GM18861 (cell line): ENCODE measurements around the gene RAB3D.
A peak's percentile ranks its signal among the peaks of the same experiment; 100 is the strongest.
"Not testable (repeated sequence)": the region's sequence is repeated elsewhere in the genome, so short reads cannot be mapped to it uniquely, and the experiment has no call there.

Experiments used
- ATAC-seq: cut with Tn5 transposase; IDR thresholded peaks from one replicate; pipeline ENCODE4 v1.9.1; 2021; ENCODE audit not compliant: unreplicated experiment

RAB3D gene

DNA sequence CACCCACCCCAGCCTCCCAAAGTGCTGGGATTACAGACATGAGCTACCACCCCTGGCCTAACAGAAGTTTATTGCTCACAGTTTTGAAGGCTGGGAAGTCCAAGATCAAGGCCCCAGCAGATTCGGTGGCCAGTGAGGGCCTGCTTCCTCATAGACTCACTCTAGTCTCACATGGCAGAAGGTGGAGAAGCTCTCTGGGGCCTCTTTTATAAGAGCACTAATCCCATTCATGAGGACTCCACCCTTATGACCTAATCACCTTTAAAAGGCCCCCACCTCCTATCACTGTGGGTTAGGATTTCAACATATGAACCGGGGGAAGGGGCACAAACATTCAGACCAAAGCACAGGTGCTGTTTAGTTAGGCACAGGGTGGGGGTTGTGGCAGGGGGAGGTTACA is 28.1 kb upstream of the RAB3D start:
- ATAC-seq = no peak

- no peak for ATAC-seq
Observed at GRCh38 chr19:11365557-11366117, 26.2 kb upstream of the RAB3D start.

DNA sequence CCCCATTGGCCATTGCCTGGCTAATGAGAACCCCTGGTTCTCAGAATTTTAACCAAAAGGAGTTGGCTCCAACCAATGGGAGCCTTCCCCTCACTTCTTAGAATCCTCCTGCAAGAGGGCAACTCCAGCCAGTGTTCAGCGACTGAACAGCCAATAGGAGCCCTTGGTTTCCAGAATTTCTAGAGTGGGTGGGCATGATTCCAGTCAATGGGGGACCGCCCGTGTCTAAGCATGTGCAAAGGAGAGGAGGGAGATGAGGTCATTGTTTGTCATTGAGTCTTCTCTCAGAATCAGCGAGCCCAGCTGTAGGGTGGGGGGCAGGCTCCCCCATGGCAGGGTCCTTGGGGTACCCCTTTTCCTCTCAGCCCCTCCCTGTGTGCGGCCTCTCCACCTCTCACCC is 25.5 kb upstream of the RAB3D start:
- no peak for ATAC-seq

DNA sequence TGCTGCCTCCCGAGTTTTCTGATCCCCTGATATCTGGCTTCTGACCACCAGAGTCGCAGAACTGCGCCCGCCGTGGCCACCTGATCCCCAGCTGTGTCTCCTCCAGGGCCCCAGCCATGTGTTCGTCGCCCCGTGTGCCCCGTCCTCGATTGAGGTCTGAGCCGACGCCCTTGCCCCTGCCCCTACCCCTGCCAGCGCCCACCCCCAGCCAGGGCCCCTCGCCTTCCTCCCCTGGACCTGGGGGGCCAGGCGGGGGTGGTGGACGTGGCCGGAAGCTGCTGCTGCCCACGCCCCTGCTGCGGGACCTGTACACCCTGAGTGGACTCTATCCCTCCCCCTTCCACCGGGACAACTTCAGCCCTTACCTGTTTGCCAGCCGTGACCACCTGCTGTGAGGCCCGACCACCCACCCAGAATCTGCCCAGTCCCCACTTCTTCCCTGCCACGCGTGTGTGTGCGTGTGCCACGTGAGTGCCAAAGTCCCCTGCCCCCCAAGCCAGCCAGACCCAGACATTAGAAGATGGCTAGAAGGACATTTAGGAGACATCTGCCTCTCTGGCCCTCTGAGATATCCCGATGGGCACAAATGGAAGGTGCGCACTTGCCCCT is 24.9 kb upstream of the RAB3D start:
- ATAC-seq = no peak

DNA sequence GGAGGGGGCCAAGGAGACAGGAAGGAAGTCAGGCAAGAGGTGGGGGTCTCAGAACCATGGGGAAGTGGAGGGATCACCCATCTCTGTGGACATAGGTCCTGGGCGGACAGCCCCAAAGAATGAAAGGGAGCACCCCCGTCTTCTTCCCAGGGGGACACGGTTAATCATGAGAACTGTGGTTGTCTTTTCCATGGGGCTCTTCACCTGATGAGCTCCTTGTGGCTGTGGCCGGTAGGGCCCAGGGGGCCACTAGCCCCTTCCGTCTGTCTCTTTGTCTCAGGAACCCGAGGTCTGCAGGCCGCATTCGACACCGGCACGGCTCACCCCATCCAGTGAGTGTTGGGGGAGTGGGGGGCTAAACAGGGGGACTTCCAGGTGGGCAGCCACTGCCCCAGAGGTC is 24.4 kb upstream of the RAB3D start:
- ATAC-seq = no peak

DNA sequence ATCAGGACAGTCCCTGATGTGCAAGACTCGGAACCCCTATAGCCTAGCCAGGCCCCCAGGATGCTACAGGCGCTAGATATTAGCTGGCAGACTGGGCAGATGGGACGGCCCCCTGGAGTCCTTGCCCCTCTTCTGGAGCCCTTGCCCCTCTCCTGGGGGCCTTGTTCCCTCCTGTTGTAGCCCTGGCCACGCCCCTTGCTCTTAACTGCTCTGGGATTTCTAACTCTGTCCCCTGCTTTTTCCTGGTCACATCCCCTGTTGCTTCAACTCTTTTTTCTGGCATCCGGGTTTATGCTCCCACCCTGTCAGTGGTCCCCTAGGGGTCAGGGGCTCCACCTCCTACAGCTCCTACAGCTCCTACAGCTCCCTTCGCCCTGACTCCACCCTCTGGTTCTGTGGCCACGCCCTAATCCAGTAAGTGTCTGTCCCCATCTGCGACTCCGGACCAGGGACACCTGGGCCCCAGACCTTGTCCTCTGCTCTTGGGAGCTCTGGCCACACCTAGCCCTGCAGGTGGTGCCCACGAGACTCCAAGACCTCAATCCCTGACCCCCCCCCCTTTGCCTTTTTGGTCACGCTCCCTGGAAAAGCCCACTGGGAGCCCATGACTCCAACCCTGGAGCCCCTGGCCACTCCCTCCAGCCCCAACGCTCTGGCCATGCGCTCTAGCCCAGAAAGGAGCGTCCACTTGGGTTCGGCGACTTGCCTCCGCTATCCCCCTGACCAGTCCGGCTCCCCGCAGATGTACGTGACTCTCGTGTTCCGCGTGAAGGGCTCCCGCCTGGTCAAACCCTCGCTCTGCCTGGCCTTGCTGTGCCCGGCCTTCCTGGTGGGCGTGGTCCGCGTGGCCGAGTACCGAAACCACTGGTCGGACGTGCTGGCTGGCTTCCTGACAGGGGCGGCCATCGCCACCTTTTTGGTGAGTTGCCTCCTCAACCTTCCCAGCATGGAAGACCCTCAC is 22.6 kb upstream of the RAB3D start:
- ATAC-seq = no peak

- ATAC-seq = no peak
Observed at GRCh38 chr19:11361037-11361770, 21.7 kb upstream of the RAB3D start.

- ATAC-seq = no peak
Observed at GRCh38 chr19:11359421-11359820, 20.0 kb upstream of the RAB3D start.

- no peak for ATAC-seq
Observed at GRCh38 chr19:11356676-11357550, 17.5 kb upstream of the RAB3D start.

GRCh38 chr19:11356074-11356397 is 16.6 kb upstream of the RAB3D start:
- no peak for ATAC-seq

GRCh38 chr19:11355160-11356073 is 16.0 kb upstream of the RAB3D start, which contains the start of gene PLPPR2:
PLPPR2 (plus strand) TSS chr19:11355432; CDS start chr19:11357674, 2,242 bp downstream.
- ATAC-seq = no peak

- not testable (repeated sequence) for ATAC-seq
Observed at GRCh38 chr19:11354102-11354501, 14.6 kb upstream of the RAB3D start.

DNA sequence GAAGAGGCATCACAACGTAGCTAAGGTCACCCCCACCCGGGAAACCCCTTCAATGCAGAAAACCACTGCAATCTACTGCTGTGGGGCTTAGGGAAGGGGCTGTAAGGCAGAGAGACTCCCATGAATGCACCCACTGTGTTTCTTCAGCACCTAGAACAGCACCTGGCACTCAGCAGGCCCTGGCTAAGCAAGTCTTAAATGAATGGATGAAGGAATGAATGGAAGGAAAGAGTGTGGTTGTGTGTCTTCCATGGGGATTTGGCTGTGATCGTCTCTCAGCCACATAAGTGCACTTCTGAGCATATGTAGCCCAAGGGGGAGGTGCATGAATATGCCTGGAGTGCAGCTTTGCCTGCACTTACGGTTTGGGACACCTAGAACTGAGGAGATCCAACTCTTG is 9.7 kb upstream of the RAB3D start:
- ATAC-seq = no peak

GRCh38 chr19:11347546-11348039 is 8.1 kb upstream of the RAB3D start:
- ATAC-seq = no peak

- ATAC-seq = peak; percentile 78
Observed at GRCh38 chr19:11346104-11346940, 6.9 kb upstream of the RAB3D start, which contains the start of the genes CCDC159 and TMEM205. CCDC159 (plus strand) TSS chr19:11346519; CDS start chr19:11346607, 88 bp downstream. TMEM205 (minus strand) TSS chr19:11346268; CDS start chr19:11345619, 649 bp downstream.

- ATAC-seq = no peak
Observed at GRCh38 chr19:11345122-11345803, 5.8 kb upstream of the RAB3D start.

GRCh38 chr19:11342429-11342828 is 3.0 kb upstream of the RAB3D start:
- ATAC-seq = no peak

DNA sequence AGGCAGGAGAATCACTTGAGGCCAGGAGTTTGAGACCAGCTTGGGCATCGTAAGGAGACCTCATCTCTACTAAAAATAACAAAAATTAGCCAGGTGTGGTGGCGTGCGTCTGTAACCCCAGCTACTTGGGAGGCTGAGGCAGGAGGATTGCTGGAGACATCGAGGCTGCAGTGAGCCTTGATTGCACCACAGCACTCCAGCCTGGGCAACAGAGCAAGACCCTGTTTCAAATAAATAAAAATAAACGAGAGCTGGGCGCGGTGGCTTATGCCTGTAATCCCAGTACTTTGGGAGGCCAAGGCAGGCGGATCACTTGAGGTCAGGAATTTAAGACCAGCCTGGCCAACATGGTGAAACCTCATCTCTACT is 626 bp upstream of the RAB3D start:
- not testable (repeated sequence) for ATAC-seq
